ENCODE data around the gene MALRD1.

DNA sequence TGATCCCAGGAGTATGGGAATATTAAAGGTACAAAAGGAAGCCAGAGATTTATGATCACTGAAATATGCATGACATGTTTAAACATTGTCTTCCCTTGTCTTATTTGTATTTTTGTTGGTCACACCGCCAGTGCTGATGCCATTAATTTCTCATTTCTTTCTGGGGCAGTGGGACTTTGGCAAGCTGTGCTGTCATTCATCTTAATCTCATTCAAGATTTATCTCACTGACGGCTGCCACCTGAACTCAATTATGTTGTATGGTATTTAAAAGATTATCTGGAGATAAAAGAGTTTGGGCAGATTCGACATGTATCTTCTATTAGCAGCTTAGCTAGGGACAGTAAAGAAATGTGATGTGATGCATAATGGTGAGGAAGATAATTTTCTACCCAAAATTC lies 482.7 kb downstream of the MALRD1 start:
- TF ChIP-seq, protein P1, sequence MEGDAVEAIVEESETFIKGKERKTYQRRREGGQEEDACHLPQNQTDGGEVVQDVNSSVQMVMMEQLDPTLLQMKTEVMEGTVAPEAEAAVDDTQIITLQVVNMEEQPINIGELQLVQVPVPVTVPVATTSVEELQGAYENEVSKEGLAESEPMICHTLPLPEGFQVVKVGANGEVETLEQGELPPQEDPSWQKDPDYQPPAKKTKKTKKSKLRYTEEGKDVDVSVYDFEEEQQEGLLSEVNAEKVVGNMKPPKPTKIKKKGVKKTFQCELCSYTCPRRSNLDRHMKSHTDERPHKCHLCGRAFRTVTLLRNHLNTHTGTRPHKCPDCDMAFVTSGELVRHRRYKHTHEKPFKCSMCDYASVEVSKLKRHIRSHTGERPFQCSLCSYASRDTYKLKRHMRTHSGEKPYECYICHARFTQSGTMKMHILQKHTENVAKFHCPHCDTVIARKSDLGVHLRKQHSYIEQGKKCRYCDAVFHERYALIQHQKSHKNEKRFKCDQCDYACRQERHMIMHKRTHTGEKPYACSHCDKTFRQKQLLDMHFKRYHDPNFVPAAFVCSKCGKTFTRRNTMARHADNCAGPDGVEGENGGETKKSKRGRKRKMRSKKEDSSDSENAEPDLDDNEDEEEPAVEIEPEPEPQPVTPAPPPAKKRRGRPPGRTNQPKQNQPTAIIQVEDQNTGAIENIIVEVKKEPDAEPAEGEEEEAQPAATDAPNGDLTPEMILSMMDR (IDR thresholded peaks at IDR 0.05) = no peak
- TF ChIP-seq EP300 (IDR thresholded peaks at IDR 0.05) (no peak), POLR2A (IDR thresholded peaks at IDR 0.05; ENCODE audit: low read depth) (no peak), POLR2AphosphoS5 (IDR thresholded peaks at IDR 0.05) (no peak)
